ENCODE measurements around the gene RASSF8.

RASSF8 gene

DNA sequence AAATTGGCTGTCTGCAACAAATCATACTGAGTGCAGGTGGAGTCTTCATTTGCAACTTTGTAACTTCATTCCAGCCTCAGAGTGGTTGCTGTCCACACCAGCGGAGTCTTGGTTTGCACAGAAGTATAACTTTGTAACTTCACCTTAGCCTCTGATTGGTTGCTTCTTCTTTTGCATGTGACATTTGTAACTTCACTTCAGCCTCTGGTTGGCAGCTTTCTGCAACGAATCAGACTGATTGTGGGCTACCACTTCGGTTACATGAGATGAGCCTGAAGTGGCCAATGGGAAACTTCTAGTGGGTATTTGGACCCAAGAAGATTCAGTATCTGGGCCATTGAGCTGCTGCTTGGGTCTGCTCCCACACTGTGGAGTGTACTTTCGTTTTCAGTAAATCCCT, 17.8 kb downstream of the RASSF8 start:
- Mint-ChIP-seq H3K27me3 (ENCODE audit: low read depth) (peaks cover 13% of the 10 kb centered on the region), H3K4me1 (ENCODE audit: low read depth) (no peaks in the 10 kb centered on the region), H3K27ac (no peak overlapping the region)

GRCh38 chr12:25977047-25977446, 18.6 kb downstream of the RASSF8 start:
- Mint-ChIP-seq H3K36me3 (ENCODE audit: low read depth) (no peaks in the 10 kb centered on the region), H3K4me3 (no peak overlapping the region), H3K9me3 (no peaks in the 10 kb centered on the region), H3K27me3 (ENCODE audit: low read depth) (peaks cover 13% of the 10 kb centered on the region), H3K4me1 (ENCODE audit: low read depth) (no peaks in the 10 kb centered on the region), H3K27ac (no peak overlapping the region)

More for the DNA sequence above, 17.8 kb downstream of the RASSF8 start:
- Mint-ChIP-seq H3K9me3 (no peaks in the 10 kb centered on the region), H3K36me3 (ENCODE audit: low read depth) (no peaks in the 10 kb centered on the region), H3K4me3 (no peak overlapping the region)

DNA sequence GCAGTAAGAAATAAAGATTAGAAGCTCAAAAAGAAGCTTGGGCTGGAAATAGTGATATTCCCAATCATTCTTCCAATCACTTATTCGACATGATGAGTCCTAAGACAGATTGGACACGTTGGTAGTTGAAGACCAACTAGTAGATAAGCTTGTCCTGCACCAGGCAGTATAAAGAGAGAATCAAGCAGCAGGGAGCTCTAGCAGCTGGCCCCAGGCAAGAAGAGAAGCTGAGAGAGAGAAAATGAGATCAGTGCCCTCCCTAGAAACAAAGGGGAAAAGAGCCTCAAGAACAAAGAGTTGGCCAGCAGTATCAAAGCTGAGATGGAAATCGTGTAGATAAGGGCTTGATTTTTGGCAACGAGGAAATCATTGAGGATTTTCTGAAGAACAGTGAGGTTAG, 20.6 kb downstream of the RASSF8 start:
- Mint-ChIP-seq H3K4me1 (ENCODE audit: low read depth) (peaks cover 2% of the 10 kb centered on the region), H3K27ac (no peak overlapping the region), H3K4me3 (no peak overlapping the region), H3K9me3 (no peaks in the 10 kb centered on the region), H3K27me3 (ENCODE audit: low read depth) (peaks cover 6% of the 10 kb centered on the region), H3K36me3 (ENCODE audit: low read depth) (no peaks in the 10 kb centered on the region)

- H3K27me3 Mint-ChIP-seq (ENCODE audit: low read depth), result peaks cover 6% of the 10 kb centered on the region
- H3K4me3 Mint-ChIP-seq, result no peak overlapping the region
- H3K4me1 Mint-ChIP-seq (ENCODE audit: low read depth), result peaks cover 2% of the 10 kb centered on the region
- H3K27ac Mint-ChIP-seq, result no peak overlapping the region
- no peaks in the 10 kb centered on the region for H3K9me3 Mint-ChIP-seq
- H3K36me3 Mint-ChIP-seq (ENCODE audit: low read depth), result no peaks in the 10 kb centered on the region
Observed at GRCh38 chr12:25979563-25979962, 21.1 kb downstream of the RASSF8 start.

DNA sequence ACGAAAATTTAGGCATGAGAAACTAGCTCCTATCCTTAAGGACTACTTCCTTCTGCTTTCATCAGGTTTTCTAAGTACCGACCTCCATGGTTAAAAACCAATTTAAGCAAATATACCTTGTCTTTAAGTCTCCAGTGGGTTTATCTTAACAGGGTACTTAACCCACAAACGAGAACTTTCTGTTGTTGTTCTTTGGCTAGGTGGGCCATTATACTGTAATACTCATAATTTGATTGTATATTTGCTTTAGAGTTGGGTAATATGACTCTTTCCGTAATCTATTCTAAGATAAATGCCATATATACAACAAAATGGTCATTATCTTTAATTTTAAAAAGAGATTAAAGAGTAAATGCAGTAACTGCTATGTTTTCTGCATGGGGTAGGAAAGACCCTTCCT, 21.6 kb downstream of the RASSF8 start:
- Mint-ChIP-seq H3K27ac (no peak overlapping the region), H3K4me1 (ENCODE audit: low read depth) (peaks cover 2% of the 10 kb centered on the region), H3K9me3 (no peaks in the 10 kb centered on the region), H3K36me3 (ENCODE audit: low read depth) (no peaks in the 10 kb centered on the region), H3K4me3 (no peak overlapping the region), H3K27me3 (ENCODE audit: low read depth) (peaks cover 6% of the 10 kb centered on the region)

DNA sequence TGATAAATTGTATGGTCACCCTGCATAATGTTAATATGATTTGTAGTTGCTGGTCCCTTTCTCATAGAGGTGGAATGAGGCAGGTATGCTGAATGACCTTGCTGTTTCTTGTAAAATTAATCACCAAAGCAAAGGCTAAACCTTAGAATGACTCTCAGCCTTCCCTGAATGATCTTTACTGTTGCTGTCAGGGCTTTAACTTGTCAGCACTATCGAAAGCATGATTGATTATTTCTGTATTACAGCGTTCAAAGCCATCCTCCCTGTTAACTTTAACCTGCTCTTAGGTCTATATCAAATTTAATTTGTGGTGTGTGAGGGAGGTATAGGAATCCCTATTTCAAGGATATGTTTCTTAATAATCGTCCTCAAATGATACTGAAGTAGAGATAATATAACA, 23.1 kb downstream of the RASSF8 start:
- no peaks in the 10 kb centered on the region for H3K9me3 Mint-ChIP-seq
- no peaks in the 10 kb centered on the region for H3K36me3 Mint-ChIP-seq (ENCODE audit: low read depth)
- no peak overlapping the region for H3K4me3 Mint-ChIP-seq
- peaks cover 6% of the 10 kb centered on the region for H3K27me3 Mint-ChIP-seq (ENCODE audit: low read depth)
- no peak overlapping the region for H3K27ac Mint-ChIP-seq
- peaks cover 2% of the 10 kb centered on the region for H3K4me1 Mint-ChIP-seq (ENCODE audit: low read depth)

- no peak overlapping the region for H3K27ac Mint-ChIP-seq
- H3K9me3 Mint-ChIP-seq, result no peaks in the 10 kb centered on the region
- H3K36me3 Mint-ChIP-seq (ENCODE audit: low read depth), result no peaks in the 10 kb centered on the region
- no peak overlapping the region for H3K4me3 Mint-ChIP-seq
- peaks cover 6% of the 10 kb centered on the region for H3K27me3 Mint-ChIP-seq (ENCODE audit: low read depth)
- H3K4me1 Mint-ChIP-seq (ENCODE audit: low read depth), result peaks cover 2% of the 10 kb centered on the region
Observed at GRCh38 chr12:25982416-25982815, 23.9 kb downstream of the RASSF8 start.

GRCh38 chr12:25983625-25984024, 25.1 kb downstream of the RASSF8 start:
- no peaks in the 10 kb centered on the region for H3K36me3 Mint-ChIP-seq (ENCODE audit: low read depth)
- H3K9me3 Mint-ChIP-seq, result no peaks in the 10 kb centered on the region
- H3K27me3 Mint-ChIP-seq (ENCODE audit: low read depth), result peaks cover 6% of the 10 kb centered on the region
- H3K4me3 Mint-ChIP-seq, result no peak overlapping the region
- peaks cover 2% of the 10 kb centered on the region for H3K4me1 Mint-ChIP-seq (ENCODE audit: low read depth)
- no peak overlapping the region for H3K27ac Mint-ChIP-seq

- Mint-ChIP-seq H3K9me3 (no peaks in the 10 kb centered on the region), H3K27me3 (ENCODE audit: low read depth) (peaks cover 8% of the 10 kb centered on the region), H3K4me1 (ENCODE audit: low read depth) (peaks cover 2% of the 10 kb centered on the region), H3K36me3 (ENCODE audit: low read depth) (no peaks in the 10 kb centered on the region), H3K27ac (no peak overlapping the region), H3K4me3 (no peak overlapping the region)
Observed at GRCh38 chr12:25984759-25985158, 26.3 kb downstream of the RASSF8 start.

DNA sequence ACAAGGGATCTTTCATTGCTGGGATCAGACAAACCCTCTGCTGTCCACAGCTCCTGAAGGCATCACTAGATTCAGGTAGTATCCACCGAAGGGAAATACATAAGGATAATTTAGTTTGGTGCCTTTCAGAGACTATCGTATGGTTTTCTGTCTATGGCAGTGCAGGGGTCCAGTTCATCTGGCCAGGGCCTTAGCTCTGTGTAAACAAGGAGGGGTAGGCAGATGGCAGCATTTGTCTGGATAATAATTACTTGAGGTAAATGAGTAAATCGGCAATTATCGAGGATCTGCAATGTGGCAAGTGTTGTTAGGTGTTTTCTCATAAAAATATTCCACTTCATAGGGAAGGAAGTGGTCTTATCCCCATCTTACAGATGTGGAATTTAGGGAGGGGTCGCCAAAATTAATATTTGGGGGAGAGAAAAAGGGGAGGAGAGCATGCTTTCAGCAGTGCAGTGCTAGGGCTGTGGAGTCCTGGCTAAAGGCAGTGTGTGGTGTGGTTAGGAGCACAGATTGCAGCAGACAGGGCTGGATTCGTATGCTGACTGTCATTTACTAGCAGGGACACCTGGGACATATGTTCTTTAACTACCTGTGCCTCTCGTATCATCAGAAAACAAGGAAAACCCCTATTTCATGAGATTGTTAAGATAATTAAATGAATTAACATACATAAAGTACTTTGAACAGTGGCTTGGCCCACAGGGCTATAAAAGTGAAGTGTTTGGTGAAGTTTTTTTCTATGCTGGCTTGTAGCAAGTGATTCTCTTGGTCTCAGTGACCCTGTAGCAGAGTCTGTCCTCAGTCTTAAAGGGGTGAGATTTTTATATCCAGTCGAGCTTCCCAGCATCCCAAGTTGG, 27.1 kb downstream of the RASSF8 start:
- Mint-ChIP-seq H3K36me3 (ENCODE audit: low read depth) (no peaks in the 10 kb centered on the region), H3K4me3 (no peak overlapping the region), H3K4me1 (ENCODE audit: low read depth) (peaks cover 2% of the 10 kb centered on the region), H3K27me3 (ENCODE audit: low read depth) (peaks cover 8% of the 10 kb centered on the region), H3K9me3 (no peaks in the 10 kb centered on the region), H3K27ac (no peak overlapping the region)

GRCh38 chr12:25986180-25986579, 27.7 kb downstream of the RASSF8 start:
- Mint-ChIP-seq H3K4me3 (no peak overlapping the region), H3K27ac (no peak overlapping the region), H3K36me3 (ENCODE audit: low read depth) (no peaks in the 10 kb centered on the region), H3K4me1 (ENCODE audit: low read depth) (peaks cover 2% of the 10 kb centered on the region), H3K9me3 (no peaks in the 10 kb centered on the region), H3K27me3 (ENCODE audit: low read depth) (peaks cover 8% of the 10 kb centered on the region)

DNA sequence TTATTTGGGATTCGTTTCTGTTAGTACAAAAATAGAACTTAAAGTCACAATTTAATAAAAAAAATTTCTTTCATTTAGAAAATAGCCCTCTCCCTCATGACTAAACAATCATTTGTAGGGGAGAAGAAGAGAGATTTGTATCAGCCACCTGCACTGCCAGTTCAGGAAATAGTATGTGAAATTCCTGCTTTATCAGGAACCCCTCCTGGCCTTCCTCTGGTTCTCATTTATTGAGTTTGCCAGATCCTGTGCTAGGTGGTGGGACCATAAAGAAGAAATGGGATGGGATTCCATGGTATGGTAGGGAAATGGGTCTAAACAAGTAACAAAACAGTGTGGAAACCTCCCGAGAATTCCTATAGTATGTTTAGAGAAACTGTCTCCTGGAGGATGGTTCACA, 30.0 kb downstream of the RASSF8 start:
- peaks cover 17% of the 10 kb centered on the region for H3K27me3 Mint-ChIP-seq (ENCODE audit: low read depth)
- H3K27ac Mint-ChIP-seq, result no peak overlapping the region

DNA sequence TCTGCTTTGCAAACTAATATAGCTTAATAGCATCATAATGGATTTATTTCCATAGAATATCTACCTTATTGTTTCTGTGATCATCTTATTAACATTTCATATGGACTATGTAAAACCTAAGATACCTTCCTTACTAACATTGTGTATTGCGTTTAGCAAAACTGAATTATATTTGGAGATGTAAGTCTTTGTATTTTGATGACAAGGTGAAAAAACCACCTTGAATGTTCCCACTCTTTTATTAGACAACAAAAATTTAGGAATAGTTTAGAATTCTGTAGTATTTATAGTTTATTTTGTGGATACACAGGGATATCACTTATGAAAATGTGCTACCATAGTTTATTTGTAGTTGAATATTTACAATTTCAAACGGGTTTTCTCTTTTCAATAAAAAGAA, 32.0 kb downstream of the RASSF8 start:
- Mint-ChIP-seq H3K36me3 (ENCODE audit: low read depth) (no peaks in the 10 kb centered on the region), H3K27me3 (ENCODE audit: low read depth) (peaks cover 20% of the 10 kb centered on the region), H3K9me3 (no peaks in the 10 kb centered on the region), H3K4me3 (no peak overlapping the region), H3K27ac (no peak overlapping the region), H3K4me1 (ENCODE audit: low read depth) (no peaks in the 10 kb centered on the region)

More for the DNA sequence above, 30.0 kb downstream of the RASSF8 start:
- Mint-ChIP-seq H3K36me3 (ENCODE audit: low read depth) (no peaks in the 10 kb centered on the region), H3K4me1 (ENCODE audit: low read depth) (no peaks in the 10 kb centered on the region), H3K9me3 (no peaks in the 10 kb centered on the region), H3K4me3 (no peak overlapping the region)

GRCh38 chr12:25992026-25992782, 33.7 kb downstream of the RASSF8 start:
- no peak overlapping the region for H3K4me3 Mint-ChIP-seq
- no peaks in the 10 kb centered on the region for H3K36me3 Mint-ChIP-seq (ENCODE audit: low read depth)
- no peaks in the 10 kb centered on the region for H3K9me3 Mint-ChIP-seq
- H3K4me1 Mint-ChIP-seq (ENCODE audit: low read depth), result no peaks in the 10 kb centered on the region
- no peak overlapping the region for H3K27ac Mint-ChIP-seq
- H3K27me3 Mint-ChIP-seq (ENCODE audit: low read depth), result peaks cover 20% of the 10 kb centered on the region
